LoVo (cell line): Measurements from ENCODE around the gene SIGLEC15.

Experiments used
- DNase-seq: peaks from one replicate; pipeline ENCODE4 v3.0.0-alpha.2; 2016; ENCODE audit warnings: low spot score

Gene SIGLEC15

GRCh38 chr18:45879681-45880655 is 54.5 kb downstream of the SIGLEC15 start:
- DNase-seq = peak; percentile 41

- DNase-seq = no peak
Observed at GRCh38 chr18:45880876-45881558, 55.5 kb downstream of the SIGLEC15 start.

- no peak for DNase-seq
Observed at GRCh38 chr18:45887585-45887984, 62.1 kb downstream of the SIGLEC15 start.

GRCh38 chr18:45889419-45890064 is 64.1 kb downstream of the SIGLEC15 start:
- no peak for DNase-seq

- no peak for DNase-seq
Observed at GRCh38 chr18:45890606-45891005, 65.1 kb downstream of the SIGLEC15 start.

GRCh38 chr18:45891806-45892205 is 66.3 kb downstream of the SIGLEC15 start:
- no peak for DNase-seq
